ENCODE measurements around the gene YTHDF1. TPM values are rescaled to one million over a fixed set of nuclear protein-coding genes. Genes with fewer than 3 reads are reported as not detected.

YTHDF1 gene
- total and polyA plus RNA-seq, 2 donors (not counting 1 experiment from before 2014, with no cell fraction given), result 16.3 to 25.9 TPM

DNA sequence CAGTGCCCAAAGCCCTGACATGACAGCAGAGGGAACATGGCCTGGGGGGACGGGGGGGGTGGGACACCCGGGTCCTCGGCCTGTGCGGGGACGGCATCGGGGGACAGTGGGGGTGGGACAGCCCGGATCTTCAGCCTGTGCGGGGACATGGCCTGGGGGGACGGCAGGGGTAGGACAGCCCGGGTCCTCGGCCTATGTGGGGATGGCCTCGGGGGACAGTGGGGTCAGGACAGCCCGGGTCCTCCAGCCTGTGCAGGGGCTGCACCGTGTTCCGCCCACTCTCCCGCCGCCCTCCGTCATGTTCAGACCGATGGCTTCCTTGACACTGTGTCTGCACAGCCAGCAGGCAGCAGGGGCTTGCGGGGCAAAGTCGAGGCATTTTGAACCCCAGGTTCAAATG lies 26.8 kb upstream of the YTHDF1 start:
- no peak overlapping the region for H3K27ac ChIP-seq (ENCODE audit: insufficient read depth, low read length)
- H3K9ac ChIP-seq (ENCODE audit: insufficient read depth, low read length), result no peak overlapping the region
- no peaks in the 10 kb centered on the region for H3K4me1 ChIP-seq (ENCODE audit: control insufficient read depth, extremely low read depth, insufficient read depth, low read length)
- no peak overlapping the region for H2AFZ ChIP-seq (ENCODE audit: low read length)
- H3K36me3 ChIP-seq (ENCODE audit: control insufficient read depth, insufficient read depth, low read length), result no peaks in the 10 kb centered on the region
- no peak overlapping the region for H3K4me3 ChIP-seq (replicated peaks in 1 of 4; ENCODE audit: control extremely low read depth in 1 of 4, insufficient read depth in 1 of 4, low read depth in 3 of 4, low read length in 4 of 4)
- H4K20me1 ChIP-seq (ENCODE audit: control insufficient read depth, extremely low read depth, insufficient read depth, low read length), result no peaks in the 10 kb centered on the region
- no peaks in the 10 kb centered on the region for H3K27me3 ChIP-seq (ENCODE audit: control insufficient read depth, insufficient read depth, low read length)
- no peaks in the 10 kb centered on the region for H3K9me3 ChIP-seq (ENCODE audit: control insufficient read depth, insufficient read depth, low read depth, low read length)
- no peaks in the 10 kb centered on the region for H3K79me2 ChIP-seq (ENCODE audit: control insufficient read depth, insufficient read depth, low read length)
- no peak overlapping the region for H3K4me2 ChIP-seq (ENCODE audit: extremely low read depth, insufficient read depth, low read length)
- no peak for DNase-seq (ENCODE audit: low read depth in 2 of 2)
- no peak for TF ChIP-seq EZH2 (IDR thresholded peaks at IDR 0.05; ENCODE audit: low read length, missing control alignments)
- TF ChIP-seq, protein P1, sequence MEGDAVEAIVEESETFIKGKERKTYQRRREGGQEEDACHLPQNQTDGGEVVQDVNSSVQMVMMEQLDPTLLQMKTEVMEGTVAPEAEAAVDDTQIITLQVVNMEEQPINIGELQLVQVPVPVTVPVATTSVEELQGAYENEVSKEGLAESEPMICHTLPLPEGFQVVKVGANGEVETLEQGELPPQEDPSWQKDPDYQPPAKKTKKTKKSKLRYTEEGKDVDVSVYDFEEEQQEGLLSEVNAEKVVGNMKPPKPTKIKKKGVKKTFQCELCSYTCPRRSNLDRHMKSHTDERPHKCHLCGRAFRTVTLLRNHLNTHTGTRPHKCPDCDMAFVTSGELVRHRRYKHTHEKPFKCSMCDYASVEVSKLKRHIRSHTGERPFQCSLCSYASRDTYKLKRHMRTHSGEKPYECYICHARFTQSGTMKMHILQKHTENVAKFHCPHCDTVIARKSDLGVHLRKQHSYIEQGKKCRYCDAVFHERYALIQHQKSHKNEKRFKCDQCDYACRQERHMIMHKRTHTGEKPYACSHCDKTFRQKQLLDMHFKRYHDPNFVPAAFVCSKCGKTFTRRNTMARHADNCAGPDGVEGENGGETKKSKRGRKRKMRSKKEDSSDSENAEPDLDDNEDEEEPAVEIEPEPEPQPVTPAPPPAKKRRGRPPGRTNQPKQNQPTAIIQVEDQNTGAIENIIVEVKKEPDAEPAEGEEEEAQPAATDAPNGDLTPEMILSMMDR (conservative IDR thresholded peaks at IDR 0.05 in 1 of 2, IDR thresholded peaks at IDR 0.05 in 1 of 2; ENCODE audit: low read depth in 1 of 2, low read length in 2 of 2), result no peak

DNA sequence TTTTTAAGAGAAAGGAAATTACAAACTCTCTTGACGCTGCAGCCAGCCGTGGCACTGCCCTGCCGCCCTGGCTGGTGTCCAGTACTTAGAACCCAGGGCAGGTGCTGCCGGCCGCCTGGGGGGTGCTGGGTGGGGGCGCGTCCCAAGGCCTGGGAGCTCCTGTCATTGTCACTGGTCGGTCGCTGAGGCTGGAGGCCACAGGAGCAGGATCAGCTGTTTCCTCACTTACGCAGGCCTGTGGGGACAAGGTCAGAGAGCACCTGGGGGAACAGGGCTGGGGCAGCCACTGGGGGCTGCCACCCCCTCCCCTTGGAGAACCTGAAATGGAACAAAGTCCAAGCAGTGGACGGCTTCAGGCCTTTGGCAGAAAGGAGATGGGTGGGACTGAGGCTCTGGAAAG lies 25.3 kb upstream of the YTHDF1 start:
- Histone ChIP-seq H4K20me1 (ENCODE audit: control insufficient read depth, extremely low read depth, insufficient read depth, low read length) (no peaks in the 10 kb centered on the region), H3K36me3 (ENCODE audit: control insufficient read depth, insufficient read depth, low read length) (no peaks in the 10 kb centered on the region), H3K4me1 (ENCODE audit: control insufficient read depth, extremely low read depth, insufficient read depth, low read length) (no peaks in the 10 kb centered on the region), H3K4me3 (replicated peaks in 1 of 4; ENCODE audit: control extremely low read depth in 1 of 4, insufficient read depth in 1 of 4, low read depth in 3 of 4, low read length in 4 of 4) (no peak overlapping the region), H3K27me3 (ENCODE audit: control insufficient read depth, insufficient read depth, low read length) (no peaks in the 10 kb centered on the region), H2AFZ (ENCODE audit: low read length) (no peak overlapping the region), H3K9me3 (ENCODE audit: control insufficient read depth, insufficient read depth, low read depth, low read length) (no peaks in the 10 kb centered on the region), H3K27ac (ENCODE audit: insufficient read depth, low read length) (no peak overlapping the region), H3K9ac (ENCODE audit: insufficient read depth, low read length) (no peak overlapping the region), H3K4me2 (ENCODE audit: extremely low read depth, insufficient read depth, low read length) (no peak overlapping the region), H3K79me2 (ENCODE audit: control insufficient read depth, insufficient read depth, low read length) (no peaks in the 10 kb centered on the region)
- DNase-seq (ENCODE audit: low read depth in 2 of 2), result no peak
- no peak for TF ChIP-seq EZH2 (IDR thresholded peaks at IDR 0.05; ENCODE audit: low read length, missing control alignments)
- TF ChIP-seq, protein P1 (conservative IDR thresholded peaks at IDR 0.05 in 1 of 2, IDR thresholded peaks at IDR 0.05 in 1 of 2; ENCODE audit: low read depth in 1 of 2, low read length in 2 of 2), result no peak

DNA sequence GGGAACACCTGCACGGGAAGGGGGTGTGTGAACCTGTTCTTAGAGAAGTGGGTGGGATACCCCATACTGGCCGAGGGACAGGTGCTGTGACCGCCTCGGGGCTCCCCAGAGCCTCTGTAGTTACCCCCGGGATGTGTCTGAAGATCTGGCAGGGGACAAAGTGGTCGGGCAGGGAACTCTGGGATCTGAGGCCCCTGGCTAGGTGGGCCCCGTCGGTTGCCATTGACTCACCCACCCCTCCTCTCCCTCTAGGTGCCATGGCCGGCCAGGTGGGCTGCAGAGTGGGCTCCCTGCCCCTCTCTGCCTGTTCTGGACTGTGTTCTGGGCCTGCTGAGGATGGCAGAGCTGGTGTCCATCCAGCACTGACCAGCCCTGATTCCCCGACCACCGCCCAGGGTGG lies 24.1 kb upstream of the YTHDF1 start:
- H2AFZ ChIP-seq (ENCODE audit: low read length), result no peak overlapping the region
- H3K4me3 ChIP-seq (replicated peaks in 1 of 4; ENCODE audit: control extremely low read depth in 1 of 4, insufficient read depth in 1 of 4, low read depth in 3 of 4, low read length in 4 of 4), result no peak overlapping the region
- no peaks in the 10 kb centered on the region for H4K20me1 ChIP-seq (ENCODE audit: control insufficient read depth, extremely low read depth, insufficient read depth, low read length)
- no peaks in the 10 kb centered on the region for H3K79me2 ChIP-seq (ENCODE audit: control insufficient read depth, insufficient read depth, low read length)
- no peak overlapping the region for H3K9ac ChIP-seq (ENCODE audit: insufficient read depth, low read length)
- H3K27ac ChIP-seq (ENCODE audit: insufficient read depth, low read length), result no peak overlapping the region
- H3K36me3 ChIP-seq (ENCODE audit: control insufficient read depth, insufficient read depth, low read length), result no peaks in the 10 kb centered on the region
- H3K9me3 ChIP-seq (ENCODE audit: control insufficient read depth, insufficient read depth, low read depth, low read length), result no peaks in the 10 kb centered on the region
- no peaks in the 10 kb centered on the region for H3K4me1 ChIP-seq (ENCODE audit: control insufficient read depth, extremely low read depth, insufficient read depth, low read length)
- TF ChIP-seq, protein P1 (conservative IDR thresholded peaks at IDR 0.05 in 1 of 2, IDR thresholded peaks at IDR 0.05 in 1 of 2; ENCODE audit: low read depth in 1 of 2, low read length in 2 of 2), result no peak
- no peak for TF ChIP-seq EZH2 (IDR thresholded peaks at IDR 0.05; ENCODE audit: low read length, missing control alignments)
- H3K4me2 ChIP-seq (ENCODE audit: extremely low read depth, insufficient read depth, low read length), result no peak overlapping the region
- no peak for DNase-seq (ENCODE audit: low read depth in 2 of 2)
- H3K27me3 ChIP-seq (ENCODE audit: control insufficient read depth, insufficient read depth, low read length), result no peaks in the 10 kb centered on the region

All from fibroblast of lung (primary cell).